GM12892 (cell line): ENCODE results near the gene SLC18B1.
A peak's percentile ranks its signal among the peaks of the same experiment; 100 is the strongest.

ENCODE experiments used
- DNase-seq: peaks from one replicate; pipeline ENCODE4 v3.0.0; 2011; ENCODE audit not compliant: insufficient read length
- FAIRE-seq: peaks from 2 replicates; lab custom pipeline; 2011; peaks lifted over from hg19 to GRCh38; lab: Jason Lieb, UNC
- POLR2A ChIP-seq: IDR thresholded peaks from 2 replicates; pipeline ENCODE4 v1.6.1; 2011; ENCODE audit warnings: low read depth, low read length, control low read depth
- POLR2AphosphoS5 ChIP-seq: IDR thresholded peaks from 2 replicates; pipeline ENCODE4 v1.6.1; 2011; ENCODE audit warnings: low read depth, low read length, control low read depth
- TAF1 ChIP-seq: IDR thresholded peaks from 2 replicates; pipeline ENCODE4 v1.6.1; 2011; ENCODE audit warnings: low read depth, mild to moderate bottlenecking, control low read depth, low read length, borderline replicate concordance

SLC18B1 gene

GRCh38 chr6:132733283-132733682, 65.2 kb downstream of the SLC18B1 start:
- no peak for DNase-seq
- FAIRE-seq: no peak

GRCh38 chr6:132731086-132731485, 67.4 kb downstream of the SLC18B1 start:
- DNase-seq (no peak), FAIRE-seq (no peak)
- TF ChIP-seq POLR2AphosphoS5 (no peak), POLR2A (no peak), TAF1 (no peak)

More at GRCh38 chr6:132733283-132733682, 65.2 kb downstream of the SLC18B1 start:
- TF ChIP-seq TAF1 (no peak), POLR2AphosphoS5 (no peak)

GRCh38 chr6:132730560-132730959, 67.9 kb downstream of the SLC18B1 start:
- TF ChIP-seq POLR2A (no peak), POLR2AphosphoS5 (no peak), TAF1 (no peak)
- no peak for DNase-seq
- FAIRE-seq: no peak

GRCh38 chr6:132728616-132729015, 69.8 kb downstream of the SLC18B1 start:
- DNase-seq (no peak), FAIRE-seq (peak; percentile 42)

GRCh38 chr6:132726608-132726975, 71.8 kb downstream of the SLC18B1 start:
- FAIRE-seq (no peak), DNase-seq (no peak)
- TF ChIP-seq POLR2A (no peak), TAF1 (no peak), POLR2AphosphoS5 (no peak)

More at GRCh38 chr6:132728616-132729015, 69.8 kb downstream of the SLC18B1 start:
- TF ChIP-seq POLR2A (no peak), POLR2AphosphoS5 (no peak), TAF1 (no peak)

GRCh38 chr6:132725947-132726607, 72.4 kb downstream of the SLC18B1 start:
- DNase-seq (no peak), FAIRE-seq (no peak)
- no peak for TF ChIP-seq TAF1
- TF ChIP-seq POLR2A: no peak
- no peak for TF ChIP-seq POLR2AphosphoS5

GRCh38 chr6:132725471-132725870, 73.0 kb downstream of the SLC18B1 start:
- TF ChIP-seq POLR2A: no peak
- TF ChIP-seq POLR2AphosphoS5: no peak
- TF ChIP-seq TAF1: no peak
- DNase-seq (no peak), FAIRE-seq (no peak)

GRCh38 chr6:132719736-132720448, 78.5 kb downstream of the SLC18B1 start:
- no peak for TF ChIP-seq TAF1
- no peak for TF ChIP-seq POLR2AphosphoS5
- no peak for TF ChIP-seq POLR2A
- DNase-seq (no peak), FAIRE-seq (no peak)
